ENCODE data around the gene CBLL1. TPM values are rescaled to one million over a fixed set of nuclear protein-coding genes. Genes with fewer than 3 reads are reported as not detected.

Gene CBLL1, protein sequence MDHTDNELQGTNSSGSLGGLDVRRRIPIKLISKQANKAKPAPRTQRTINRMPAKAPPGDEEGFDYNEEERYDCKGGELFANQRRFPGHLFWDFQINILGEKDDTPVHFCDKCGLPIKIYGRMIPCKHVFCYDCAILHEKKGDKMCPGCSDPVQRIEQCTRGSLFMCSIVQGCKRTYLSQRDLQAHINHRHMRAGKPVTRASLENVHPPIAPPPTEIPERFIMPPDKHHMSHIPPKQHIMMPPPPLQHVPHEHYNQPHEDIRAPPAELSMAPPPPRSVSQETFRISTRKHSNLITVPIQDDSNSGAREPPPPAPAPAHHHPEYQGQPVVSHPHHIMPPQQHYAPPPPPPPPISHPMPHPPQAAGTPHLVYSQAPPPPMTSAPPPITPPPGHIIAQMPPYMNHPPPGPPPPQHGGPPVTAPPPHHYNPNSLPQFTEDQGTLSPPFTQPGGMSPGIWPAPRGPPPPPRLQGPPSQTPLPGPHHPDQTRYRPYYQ
- total RNA-seq (10 to 100 TPM in 5 of 6 donors, 1 to 10 TPM in 1; 9.4 to 15.3 (median 11.1) TPM), polyA plus RNA-seq (1 to 10 TPM; 3.5 to 5.4 TPM)

DNA sequence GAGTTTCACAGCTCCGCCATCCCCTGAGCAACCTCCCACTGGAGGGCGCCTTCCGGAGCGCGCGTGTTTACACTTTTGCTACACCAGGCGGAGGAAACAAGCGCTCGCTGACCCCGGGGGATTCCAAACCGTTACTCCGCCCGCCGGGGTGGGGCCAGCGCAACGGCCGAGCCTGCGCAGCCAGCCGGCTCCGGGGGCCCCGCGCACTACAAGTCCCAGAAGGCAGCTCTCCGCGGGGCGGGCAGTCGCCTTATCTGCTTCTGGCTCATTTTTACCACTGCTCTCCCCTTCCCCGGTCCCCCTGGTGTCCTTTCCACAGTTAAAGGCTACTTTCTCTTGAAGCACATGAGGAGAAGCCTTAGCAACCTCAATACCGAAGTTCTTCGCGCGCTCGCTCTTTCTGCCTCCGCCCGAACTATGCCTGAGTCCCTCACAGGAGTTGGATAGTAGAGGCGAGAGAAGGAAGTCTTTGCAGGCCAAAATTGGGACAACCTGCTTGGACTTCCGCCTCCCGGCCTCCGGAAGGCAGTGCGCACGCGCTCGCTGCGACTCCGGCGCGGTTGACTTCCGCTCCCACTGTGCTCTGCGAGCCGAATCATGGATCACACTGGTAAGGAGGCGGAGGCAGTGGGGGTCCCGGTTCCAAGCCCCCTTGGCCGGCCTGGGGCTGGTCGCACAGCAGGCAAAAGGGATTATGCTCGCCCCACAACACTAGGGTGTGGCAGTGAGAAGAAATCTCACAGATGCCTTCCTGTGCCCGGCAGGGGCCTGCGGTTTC lies at the start of gene CBLL1:
Gene CBLL1, plus strand, starts transcription at position 576 of the 778 bp plus-strand sequence. Its CDS starts 22 bp downstream, at position 598.
- ATAC-seq = peak; percentile 95 to 98 (median 96)
- peak; percentile 95 to 97 (median 97) for DNase-seq
- Histone ChIP-seq H3K4me1 (peaks cover 11 to 18% (median 11%) of the 10 kb centered on the region in 3 donors), H3K4me3 (peak within 1 kb of the TSS; percentile 80 to 92 (median 85)), H3K36me3 (no peaks in the 10 kb centered on the region), H3K9me3 (no peaks in the 10 kb centered on the region), H3K27me3 (no peaks in the 10 kb centered on the region), H3K27ac (peak within 1 kb of the TSS; percentile 80 to 96 (median 95))
- TF ChIP-seq CTCF (IDR thresholded peaks at IDR 0.05) = peak; percentile 40 to 65 (median 60)
- 0% methylated on average over 39 to 56 of the region's 56 CpGs for WGBS, 2 donors
- FAIRE-seq = no peak
- intact Hi-C loops (cut with DNase I) = loop anchor here in 1 of 3 donors (5.0 kb wide), 1 partner anchor 129 kb away; no protein-coding TSS in a partner anchor

DNA sequence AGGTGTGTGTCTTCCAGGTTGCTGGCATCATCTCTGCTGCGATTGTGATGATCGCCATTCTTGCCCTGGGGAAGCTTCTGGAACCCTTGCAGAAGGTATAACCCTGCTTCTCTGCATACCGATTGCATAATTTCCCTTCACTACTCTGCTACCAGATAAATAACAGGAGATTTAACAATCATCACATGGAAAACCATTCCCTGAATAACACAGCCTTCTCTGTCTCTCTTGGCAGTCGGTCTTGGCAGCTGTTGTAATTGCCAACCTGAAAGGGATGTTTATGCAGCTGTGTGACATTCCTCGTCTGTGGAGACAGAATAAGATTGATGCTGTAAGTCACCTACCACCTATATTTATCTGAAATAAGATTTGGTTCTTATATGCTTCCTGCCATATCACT lies 49.6 kb upstream of the CBLL1 start:
- no peak for FAIRE-seq
- intact Hi-C loops (cut with DNase I) = no loop called here
- DNase-seq = no peak
- ATAC-seq = peak in 1 of 4 donors; percentile 35
- Histone ChIP-seq H3K4me1 (no peaks in the 10 kb centered on the region), H3K36me3 (no peaks in the 10 kb centered on the region), H3K4me3 (no peak overlapping the region), H3K9me3 (no peaks in the 10 kb centered on the region), H3K27ac (no peak overlapping the region), H3K27me3 (no peaks in the 10 kb centered on the region)
- TF ChIP-seq CTCF (IDR thresholded peaks at IDR 0.05) = no peak
- 30 to 31% methylated on average over 5 of the region's 5 CpGs for WGBS, 2 donors

- intact Hi-C loops (cut with DNase I) = no loop called here
- Histone ChIP-seq H3K27me3 (no peaks in the 10 kb centered on the region), H3K4me3 (no peak overlapping the region), H3K4me1 (no peaks in the 10 kb centered on the region), H3K27ac (no peak overlapping the region), H3K9me3 (no peaks in the 10 kb centered on the region), H3K36me3 (no peaks in the 10 kb centered on the region)
- no peak for FAIRE-seq
- ATAC-seq = no peak
- no peak for TF ChIP-seq CTCF (IDR thresholded peaks at IDR 0.05)
- 84 to 93% methylated on average over 4 of the region's 4 CpGs for WGBS, 2 donors
- no peak for DNase-seq
Observed at GRCh38 chr7:107696330-107696946, 47.5 kb upstream of the CBLL1 start.

DNA sequence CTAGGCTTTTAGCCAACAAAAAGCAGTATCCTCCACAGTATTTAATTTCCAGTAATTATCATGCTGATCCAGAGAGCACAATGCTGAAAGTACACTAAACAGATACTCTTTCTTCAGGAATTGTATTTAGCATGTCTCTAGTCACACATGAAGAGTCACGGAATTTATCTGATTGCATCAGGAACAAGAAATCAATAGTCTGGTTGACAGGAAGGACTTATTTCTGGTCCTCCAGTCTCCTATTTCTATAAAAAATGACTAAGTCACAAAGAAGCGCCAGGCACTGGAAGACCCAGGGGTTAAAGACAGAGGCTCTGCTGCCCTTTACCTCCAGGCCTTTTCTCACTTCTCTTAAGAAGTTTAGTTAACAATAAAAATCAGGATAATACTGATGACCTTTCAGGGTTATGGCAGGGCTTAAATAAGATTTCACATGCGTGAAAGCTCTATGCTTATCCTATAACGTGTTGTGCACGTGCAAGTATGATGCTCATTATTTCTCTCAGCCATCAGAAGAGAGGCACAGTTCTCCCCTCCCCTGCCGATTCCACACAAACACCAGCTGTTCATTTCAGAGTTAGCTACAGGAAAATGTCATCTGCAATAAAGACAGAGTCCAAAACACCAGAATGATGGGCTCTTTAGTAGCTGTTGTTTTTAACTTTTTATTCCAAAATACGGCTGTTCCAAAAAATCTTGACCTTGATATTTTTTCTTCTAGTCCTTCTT lies 46.5 kb upstream of the CBLL1 start:
- DNase-seq (no peak), FAIRE-seq (no peak), ATAC-seq (peak in 2 of 4 donors; percentile 29 to 63)
- no peak overlapping the region for H3K27ac ChIP-seq
- TF ChIP-seq CTCF (IDR thresholded peaks at IDR 0.05) = no peak
- H3K27me3 ChIP-seq = no peaks in the 10 kb centered on the region
- no peak overlapping the region for H3K4me3 ChIP-seq
- intact Hi-C loops (cut with DNase I) = no loop called here
- WGBS, 2 donors = 73% methylated on average over 7 of the region's 7 CpGs
- H3K9me3 ChIP-seq = no peaks in the 10 kb centered on the region
- no peaks in the 10 kb centered on the region for H3K36me3 ChIP-seq
- no peaks in the 10 kb centered on the region for H3K4me1 ChIP-seq
